Muscle of leg (tissue), 11 donors: ENCODE measurements around the gene SNX21. TPM values are rescaled to one million over a fixed set of nuclear protein-coding genes. Genes with fewer than 3 reads are reported as not detected.
"Not testable (repeated sequence)": the region's sequence is repeated elsewhere in the genome, so short reads cannot be mapped to it uniquely, and the experiment has no call there.

ENCODE experiments used
- DNase-seq: peaks from one replicate; pipeline ENCODE4 v3.0.0; 2013
- H3K27ac ChIP-seq: one replicate; pipeline ENCODE4 v1.5.1; 2013; ENCODE audit warnings: mild to moderate bottlenecking, low read length, control low read depth
- H3K27me3 ChIP-seq: one replicate; pipeline ENCODE4 v1.6.1; 2013; ENCODE audit warnings: low read length; ENCODE audit not compliant: control insufficient read depth, insufficient read depth
- H3K36me3 ChIP-seq: one replicate; pipeline ENCODE4 v1.6.1; 2013; ENCODE audit warnings: low read length; ENCODE audit not compliant: control insufficient read depth, insufficient read depth
- H3K4me1 ChIP-seq: one replicate; pipeline ENCODE4 v1.6.1; 2013; ENCODE audit warnings: low read length; ENCODE audit not compliant: control insufficient read depth, insufficient read depth
- H3K4me3 ChIP-seq: one replicate; pipeline ENCODE4 v1.5.1; 2013; ENCODE audit warnings: low read length, control low read depth
- H3K9me3 ChIP-seq: replicated peaks from 2 replicates; pipeline ENCODE4 v1.6.1; 2013; ENCODE audit warnings: low read depth, low read length; ENCODE audit not compliant: control insufficient read depth
- WGBS: methylation state at CpG from one replicate; pipeline ENCODE4 v1.1.5; 2013; ENCODE audit warnings: missing lambda C conversion rate; ENCODE audit not compliant: insufficient coverage; 5-methylcytosine and 5-hydroxymethylcytosine counted together
- polyA plus RNA-seq, 8 donors: library from polyadenylated mRNA; unstranded; fragments of 120-200 nt; gene quantifications; one replicate each; pipeline versions ENCODE4 v1.2.1 to v1.2.3, GENCODE V29; 2013; ENCODE audit warnings: inconsistent platforms in 1 of 8, low replicate concordance in 1 of 8; ENCODE audit not compliant: insufficient read length in 8 of 8, insufficient read depth in 1 of 8
- total RNA-seq: library from RNA; stranded (reverse); fragments of 120-200 nt; gene quantifications from one replicate; pipeline ENCODE4 v1.2.4, GENCODE V29; 2013

The SNX21 gene
- total and polyA plus RNA-seq, 9 donors, result 20.0 to 29.5 (median 22.2) TPM

- Histone ChIP-seq H3K4me3 (no peak overlapping the region), H3K9me3 (no peaks in the 10 kb centered on the region), H3K4me1 (peaks cover 19% of the 10 kb centered on the region), H3K27ac (no peak overlapping the region), H3K27me3 (no peaks in the 10 kb centered on the region), H3K36me3 (no peaks in the 10 kb centered on the region)
- 85% methylated on average over 6 of the region's 7 CpGs for WGBS
- no peak for DNase-seq
Observed at GRCh38 chr20:45860560-45861220, 27.1 kb downstream of the SNX21 start.

DNA sequence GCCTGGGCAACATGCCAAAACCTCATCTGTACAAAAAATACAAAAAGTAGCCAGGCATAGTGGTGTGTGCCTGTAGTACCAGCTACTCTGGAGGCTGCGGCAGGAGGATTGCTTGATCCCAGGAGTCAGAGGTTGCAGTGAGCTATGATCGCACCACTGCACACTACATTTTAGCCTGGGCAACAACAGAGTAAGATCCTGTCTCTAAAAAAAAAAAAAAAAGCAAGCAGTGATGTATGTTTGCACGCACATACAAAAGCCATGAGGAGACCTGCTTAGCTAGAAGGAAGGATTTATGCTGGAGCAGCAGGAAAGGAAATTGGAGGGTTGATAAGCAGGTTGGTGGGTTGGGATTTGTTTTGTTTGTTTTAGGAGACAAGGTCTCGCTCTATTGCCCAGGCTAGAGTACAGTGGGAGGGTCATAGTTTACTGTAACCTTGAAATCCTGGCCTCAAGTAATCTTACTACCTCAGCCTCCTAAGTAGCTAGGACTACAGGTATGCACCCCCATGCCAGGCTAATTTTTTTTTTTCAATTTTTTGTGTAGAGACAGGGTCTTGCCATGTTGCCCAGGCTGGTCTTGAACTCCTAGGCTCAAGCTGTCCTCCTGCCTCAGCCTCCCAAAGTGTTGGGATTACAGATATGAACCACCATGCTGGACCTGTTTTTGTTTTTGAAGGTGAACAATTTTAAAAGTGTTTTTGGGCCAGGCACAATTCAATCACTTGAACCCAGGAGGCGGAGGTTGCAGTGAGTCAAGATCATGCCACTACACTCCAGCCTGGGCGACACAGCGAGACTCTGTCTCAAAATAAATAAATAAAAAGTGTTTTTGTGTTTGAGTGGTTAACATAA lies 27.8 kb downstream of the SNX21 start:
- 80% methylated on average over 1 of the region's 7 CpGs for WGBS

GRCh38 chr20:45863543-45864470 lies 30.2 kb downstream of the SNX21 start:
- Histone ChIP-seq H3K4me3 (no peak overlapping the region), H3K27ac (no peak overlapping the region), H3K36me3 (no peaks in the 10 kb centered on the region), H3K4me1 (no peaks in the 10 kb centered on the region), H3K27me3 (no peaks in the 10 kb centered on the region), H3K9me3 (no peaks in the 10 kb centered on the region)
- DNase-seq, result no peak
- WGBS, result 90% methylated on average over 5 of the region's 7 CpGs

More for the DNA sequence above, 27.8 kb downstream of the SNX21 start:
- H3K4me1 ChIP-seq, result peaks cover 12% of the 10 kb centered on the region
- no peak overlapping the region for H3K4me3 ChIP-seq
- no peaks in the 10 kb centered on the region for H3K27me3 ChIP-seq
- DNase-seq, result no peak
- no peak overlapping the region for H3K27ac ChIP-seq
- no peaks in the 10 kb centered on the region for H3K9me3 ChIP-seq
- H3K36me3 ChIP-seq, result no peaks in the 10 kb centered on the region

DNA sequence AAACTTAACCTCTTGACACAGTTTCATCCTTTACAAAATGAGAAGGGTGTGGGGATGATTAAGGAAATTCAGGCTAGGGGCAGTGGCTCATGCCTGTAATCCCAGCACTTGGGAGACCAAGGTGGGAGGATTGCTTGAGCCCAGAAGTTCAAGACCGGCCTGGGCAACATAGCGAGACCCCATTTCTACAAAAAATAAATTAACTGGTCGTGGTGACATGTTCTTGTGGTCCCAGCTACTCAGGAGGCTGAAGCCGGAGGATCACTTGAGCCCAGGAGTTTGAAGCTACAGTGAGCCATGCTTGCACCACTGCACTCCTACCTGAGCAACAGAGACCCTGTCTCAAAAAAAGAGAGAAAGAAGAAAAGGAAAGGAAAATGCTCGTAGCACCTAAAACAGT lies 32.9 kb downstream of the SNX21 start:
- H3K4me1 ChIP-seq, result no peaks in the 10 kb centered on the region
- no peak for DNase-seq
- H3K4me3 ChIP-seq, result no peak overlapping the region
- H3K27me3 ChIP-seq, result no peaks in the 10 kb centered on the region
- H3K9me3 ChIP-seq, result no peaks in the 10 kb centered on the region
- 100% methylated on average over 2 of the region's 5 CpGs for WGBS
- no peak overlapping the region for H3K27ac ChIP-seq
- H3K36me3 ChIP-seq, result no peaks in the 10 kb centered on the region

GRCh38 chr20:45867136-45867818 lies 33.7 kb downstream of the SNX21 start:
- H3K27me3 ChIP-seq, result no peaks in the 10 kb centered on the region
- no CpG with 5 or more reads among the region's 6 CpGs for WGBS

GRCh38 chr20:45867819-45868176 lies 34.2 kb downstream of the SNX21 start:
- no peak for DNase-seq
- H3K27ac ChIP-seq, result no peak overlapping the region

More at GRCh38 chr20:45867136-45867818, 33.7 kb downstream of the SNX21 start:
- H3K9me3 ChIP-seq, result no peaks in the 10 kb centered on the region
- H3K4me1 ChIP-seq, result no peaks in the 10 kb centered on the region
- H3K4me3 ChIP-seq, result no peak overlapping the region
- H3K36me3 ChIP-seq, result no peaks in the 10 kb centered on the region
- H3K27ac ChIP-seq, result no peak overlapping the region
- DNase-seq, result no peak

DNA sequence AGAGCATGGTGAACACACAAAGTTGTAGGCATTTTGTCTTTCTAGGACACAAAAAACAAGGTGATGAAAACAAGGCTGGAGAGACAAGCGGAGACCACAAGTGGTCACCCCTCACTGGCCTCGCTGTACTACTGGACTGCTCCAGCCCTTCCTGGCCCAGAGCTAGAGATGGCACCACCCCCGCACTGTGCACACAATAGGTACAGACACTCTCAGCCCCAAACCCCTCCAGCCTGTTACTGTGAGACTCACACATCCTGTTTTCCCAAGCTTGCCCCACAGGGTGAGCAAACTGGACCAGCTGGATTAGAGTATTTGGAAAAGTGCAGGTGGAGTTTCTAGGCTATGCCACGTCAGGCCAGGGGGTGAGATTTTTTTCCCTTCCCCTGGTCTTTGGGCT lies 39.0 kb downstream of the SNX21 start:
- Histone ChIP-seq H3K36me3 (peaks cover 15% of the 10 kb centered on the region), H3K27me3 (no peaks in the 10 kb centered on the region), H3K4me1 (no peaks in the 10 kb centered on the region), H3K27ac (no peak overlapping the region), H3K4me3 (no peak overlapping the region), H3K9me3 (no peaks in the 10 kb centered on the region)
- 100% methylated on average over 1 of the region's 4 CpGs for WGBS
- no peak for DNase-seq

More at GRCh38 chr20:45867819-45868176, 34.2 kb downstream of the SNX21 start:
- Histone ChIP-seq H3K4me3 (no peak overlapping the region), H3K36me3 (peaks cover 3% of the 10 kb centered on the region), H3K27me3 (no peaks in the 10 kb centered on the region), H3K4me1 (no peaks in the 10 kb centered on the region), H3K9me3 (no peaks in the 10 kb centered on the region)

- no peak overlapping the region for H3K4me3 ChIP-seq
- DNase-seq, result no peak
- H3K4me1 ChIP-seq, result no peaks in the 10 kb centered on the region
- H3K36me3 ChIP-seq, result peaks cover 23% of the 10 kb centered on the region
- no peaks in the 10 kb centered on the region for H3K9me3 ChIP-seq
- WGBS, result no CpG with 5 or more reads among the region's 1 CpG
- H3K27me3 ChIP-seq, result no peaks in the 10 kb centered on the region
- H3K27ac ChIP-seq, result no peak overlapping the region
Observed at GRCh38 chr20:45873409-45874103, 40.0 kb downstream of the SNX21 start.

DNA sequence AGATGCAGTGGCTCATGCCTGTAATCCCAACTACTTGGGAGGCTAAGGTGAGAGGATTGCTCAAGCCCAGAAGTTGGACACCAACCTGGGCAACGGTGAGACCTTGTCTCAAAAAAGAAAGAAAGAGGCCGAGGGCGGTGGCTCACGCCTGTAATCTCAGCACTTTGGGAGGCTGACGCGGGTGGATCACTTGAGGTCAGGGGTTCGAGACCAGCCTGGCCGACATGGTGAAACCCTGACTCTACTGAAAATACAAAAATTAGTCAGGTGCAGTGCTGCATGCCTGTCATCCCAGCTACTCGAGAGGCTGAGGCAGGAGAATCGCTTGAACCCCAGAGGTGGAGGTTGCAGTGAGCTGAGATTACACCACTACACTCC lies 40.5 kb downstream of the SNX21 start:
- WGBS, result 93% methylated on average over 8 of the region's 10 CpGs
- not testable (repeated sequence) for DNase-seq, H3K27ac ChIP-seq, H3K9me3 ChIP-seq, H3K4me1 ChIP-seq, H3K27me3 ChIP-seq, H3K4me3 ChIP-seq
- peaks cover 23% of the 10 kb centered on the region for H3K36me3 ChIP-seq
